Measurements from ENCODE around the gene TBL3.

TBL3 gene

GRCh38 chr16:2016407-2016922 lies 44.6 kb downstream of the TBL3 start:
- no peak for DNase-seq (ENCODE audit: low spot score)

GRCh38 chr16:2019518-2019920 lies 47.7 kb downstream of the TBL3 start, which contains the start of gene NPW:
NPW (plus strand) TSS chr16:2019785.
- DNase-seq (ENCODE audit: low spot score) = no peak

GRCh38 chr16:2019921-2020831 lies 48.3 kb downstream of the TBL3 start:
- DNase-seq (ENCODE audit: low spot score) = no peak

- DNase-seq (ENCODE audit: low spot score) = no peak
These were observed 50.9 kb downstream of the TBL3 start for GRCh38 chr16:2022723-2023091.

GRCh38 chr16:2023092-2024031 lies 51.5 kb downstream of the TBL3 start:
- DNase-seq (ENCODE audit: low spot score) = peak; percentile 79

GRCh38 chr16:2024032-2024420 lies 52.2 kb downstream of the TBL3 start:
- no peak for DNase-seq (ENCODE audit: low spot score)

- no peak for DNase-seq (ENCODE audit: low spot score)
These were observed 53.4 kb downstream of the TBL3 start for GRCh38 chr16:2025251-2025650.

GRCh38 chr16:2025878-2026460 lies 54.1 kb downstream of the TBL3 start:
- DNase-seq (ENCODE audit: low spot score) = no peak

- no peak for DNase-seq (ENCODE audit: low spot score)
These were observed 54.7 kb downstream of the TBL3 start, which contains the start of gene NHERF2 for GRCh38 chr16:2026461-2027023. NHERF2 (plus strand) TSS chr16:2026902; CDS start chr16:2027006, 104 bp downstream.

- peak; percentile 72 for DNase-seq (ENCODE audit: low spot score)
These were observed 55.5 kb downstream of the TBL3 start for GRCh38 chr16:2027024-2028010.

- DNase-seq (ENCODE audit: low spot score) = no peak
These were observed 56.3 kb downstream of the TBL3 start for GRCh38 chr16:2028146-2028545.

GRCh38 chr16:2028620-2029220 lies 56.9 kb downstream of the TBL3 start:
- DNase-seq (ENCODE audit: low spot score) = no peak

- no peak for DNase-seq (ENCODE audit: low spot score)
These were observed 57.5 kb downstream of the TBL3 start for GRCh38 chr16:2029350-2029749.

- no peak for DNase-seq (ENCODE audit: low spot score)
These were observed 58.2 kb downstream of the TBL3 start for GRCh38 chr16:2030036-2030435.

GRCh38 chr16:2031081-2031577 lies 59.3 kb downstream of the TBL3 start:
- DNase-seq (ENCODE audit: low spot score) = no peak

Measured in RKO (cell line).